NCI-H460 (cell line): ENCODE results near the gene CNTNAP4. TPM values are rescaled to one million over a fixed set of nuclear protein-coding genes. Genes with fewer than 3 reads are reported as not detected.

Experiments
- DNase-seq: peaks from one replicate; pipeline ENCODE4 v3.0.0-alpha.2; 2016; ENCODE audit warnings: low read depth; ENCODE audit errors: extremely low read depth
- total RNA-seq: library from RNA; depleted of rRNA; stranded (reverse); fragments of >200 nt; shearing (Covaris generic); gene quantifications from 2 replicates; pipeline ENCODE4 v1.2.3, GENCODE V29; 2014

CNTNAP4 gene
- total RNA-seq, 1 experiment from 2014 or later, result 0.15 TPM

- no peak for DNase-seq
Observed at GRCh38 chr16:76484020-76484419, 206.8 kb downstream of the CNTNAP4 start.

- DNase-seq, result no peak
Observed at GRCh38 chr16:76486740-76487139, 209.5 kb downstream of the CNTNAP4 start.

- DNase-seq, result no peak
Observed at GRCh38 chr16:76487411-76488064, 210.3 kb downstream of the CNTNAP4 start.

GRCh38 chr16:76488065-76488417, 210.8 kb downstream of the CNTNAP4 start:
- DNase-seq, result no peak

GRCh38 chr16:76490036-76490639, 212.9 kb downstream of the CNTNAP4 start:
- no peak for DNase-seq

GRCh38 chr16:76500006-76500405, 222.8 kb downstream of the CNTNAP4 start:
- no peak for DNase-seq

- DNase-seq, result no peak
Observed at GRCh38 chr16:76502063-76502462, 224.9 kb downstream of the CNTNAP4 start.

GRCh38 chr16:76502555-76502954, 225.4 kb downstream of the CNTNAP4 start:
- DNase-seq, result no peak

- DNase-seq, result no peak
Observed at GRCh38 chr16:76503091-76503490, 225.9 kb downstream of the CNTNAP4 start.

GRCh38 chr16:76511203-76511602, 234.0 kb downstream of the CNTNAP4 start:
- no peak for DNase-seq

- DNase-seq, result no peak
Observed at GRCh38 chr16:76518781-76519180, 241.6 kb downstream of the CNTNAP4 start.

GRCh38 chr16:76524356-76524755, 247.2 kb downstream of the CNTNAP4 start:
- no peak for DNase-seq

- no peak for DNase-seq
Observed at GRCh38 chr16:76524769-76525168, 247.6 kb downstream of the CNTNAP4 start.

- no peak for DNase-seq
Observed at GRCh38 chr16:76527244-76527643, 250.0 kb downstream of the CNTNAP4 start.

- no peak for DNase-seq
Observed at GRCh38 chr16:76529120-76529519, 251.9 kb downstream of the CNTNAP4 start.

GRCh38 chr16:76531236-76531635, 254.0 kb downstream of the CNTNAP4 start:
- no peak for DNase-seq

- no peak for DNase-seq
Observed at GRCh38 chr16:76532188-76532973, 255.2 kb downstream of the CNTNAP4 start.

- no peak for DNase-seq
Observed at GRCh38 chr16:76539609-76540008, 262.4 kb downstream of the CNTNAP4 start.

- no peak for DNase-seq
Observed at GRCh38 chr16:76541070-76541469, 263.9 kb downstream of the CNTNAP4 start.

- DNase-seq, result no peak
Observed at GRCh38 chr16:76565542-76565941, 288.3 kb downstream of the CNTNAP4 start.

- no peak for DNase-seq
Observed at GRCh38 chr16:76571755-76572154, 294.6 kb downstream of the CNTNAP4 start.

- DNase-seq, result no peak
Observed at GRCh38 chr16:76573281-76573680, 296.1 kb downstream of the CNTNAP4 start.
